Transverse colon (tissue), 3 donors: ENCODE measurements around the gene RABL6.

Experiments
- EP300 ChIP-seq: sonication (generic); formaldehyde crosslinking; IDR thresholded peaks from one replicate; pipeline ENCODE4 v1.6.1; 2017; ENCODE audit warnings: antibody characterized with exemption, low read depth
- POLR2A ChIP-seq: fragments of 450-650 bp; IDR thresholded peaks from one replicate; pipeline ENCODE4 v1.6.1; 2016; ENCODE audit warnings: antibody characterized with exemption, mild to moderate bottlenecking, moderate library complexity
- TF ChIP-seq, protein P1 (sequence below), 5 experiments: fragments of 200-600 bp in 3 of 5; fragments of 450-650 bp in 2 of 5; sonication (generic) in 3 of 5; IDR thresholded peaks; 1 replicate in 2 of 5; 2 replicates in 3 of 5; pipeline ENCODE4 v1.5.1; 2016 to 2017; ENCODE audit warnings: antibody characterized with exemption in 5 of 5, inconsistent platforms in 3 of 5, mild to moderate bottlenecking in 2 of 5, moderate library complexity in 1 of 5

DNA sequence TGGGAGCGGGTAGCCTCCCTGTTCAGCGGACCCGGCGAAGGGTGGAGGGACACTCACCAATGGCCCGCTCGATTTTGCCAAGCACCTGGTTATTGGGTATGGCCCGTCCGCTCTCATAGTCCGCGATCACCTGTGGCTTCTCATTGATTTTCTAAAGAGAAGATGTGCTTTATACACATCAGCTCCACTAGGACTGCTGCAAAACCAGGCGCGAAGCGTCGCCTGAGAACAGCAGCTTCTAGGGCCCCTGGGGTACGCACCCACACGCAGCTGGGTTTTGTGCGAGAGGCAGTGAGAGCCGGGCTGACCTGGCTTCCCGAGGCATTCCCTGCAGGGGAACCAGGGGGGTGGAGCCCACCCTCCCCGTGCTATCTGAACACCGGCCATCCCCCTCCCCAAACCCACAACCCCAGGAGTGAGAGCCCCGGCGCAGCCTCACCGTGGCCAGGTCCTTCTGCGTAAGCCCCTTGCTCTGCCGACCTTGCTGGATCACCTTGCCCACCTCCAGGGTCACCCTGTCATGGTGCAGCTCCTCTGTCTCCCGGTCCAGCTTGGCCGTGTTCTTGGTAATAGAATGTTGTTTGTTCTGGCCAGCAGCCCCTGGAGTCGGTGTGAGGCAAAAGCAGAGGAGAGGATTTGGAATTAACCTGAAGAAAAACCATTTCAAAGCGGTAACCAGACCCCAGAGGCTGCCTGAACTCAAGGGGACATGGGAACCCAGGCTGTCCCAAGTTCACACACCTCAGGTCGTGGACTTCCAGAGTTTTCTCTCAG, 55.3 kb downstream of the RABL6 start:
- TF ChIP-seq, protein P1, sequence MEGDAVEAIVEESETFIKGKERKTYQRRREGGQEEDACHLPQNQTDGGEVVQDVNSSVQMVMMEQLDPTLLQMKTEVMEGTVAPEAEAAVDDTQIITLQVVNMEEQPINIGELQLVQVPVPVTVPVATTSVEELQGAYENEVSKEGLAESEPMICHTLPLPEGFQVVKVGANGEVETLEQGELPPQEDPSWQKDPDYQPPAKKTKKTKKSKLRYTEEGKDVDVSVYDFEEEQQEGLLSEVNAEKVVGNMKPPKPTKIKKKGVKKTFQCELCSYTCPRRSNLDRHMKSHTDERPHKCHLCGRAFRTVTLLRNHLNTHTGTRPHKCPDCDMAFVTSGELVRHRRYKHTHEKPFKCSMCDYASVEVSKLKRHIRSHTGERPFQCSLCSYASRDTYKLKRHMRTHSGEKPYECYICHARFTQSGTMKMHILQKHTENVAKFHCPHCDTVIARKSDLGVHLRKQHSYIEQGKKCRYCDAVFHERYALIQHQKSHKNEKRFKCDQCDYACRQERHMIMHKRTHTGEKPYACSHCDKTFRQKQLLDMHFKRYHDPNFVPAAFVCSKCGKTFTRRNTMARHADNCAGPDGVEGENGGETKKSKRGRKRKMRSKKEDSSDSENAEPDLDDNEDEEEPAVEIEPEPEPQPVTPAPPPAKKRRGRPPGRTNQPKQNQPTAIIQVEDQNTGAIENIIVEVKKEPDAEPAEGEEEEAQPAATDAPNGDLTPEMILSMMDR (IDR thresholded peaks at IDR 0.05) = no peak
- TF ChIP-seq POLR2A (no peak), EP300 (no peak)
